ENCODE data around the gene KISS1.

DNA sequence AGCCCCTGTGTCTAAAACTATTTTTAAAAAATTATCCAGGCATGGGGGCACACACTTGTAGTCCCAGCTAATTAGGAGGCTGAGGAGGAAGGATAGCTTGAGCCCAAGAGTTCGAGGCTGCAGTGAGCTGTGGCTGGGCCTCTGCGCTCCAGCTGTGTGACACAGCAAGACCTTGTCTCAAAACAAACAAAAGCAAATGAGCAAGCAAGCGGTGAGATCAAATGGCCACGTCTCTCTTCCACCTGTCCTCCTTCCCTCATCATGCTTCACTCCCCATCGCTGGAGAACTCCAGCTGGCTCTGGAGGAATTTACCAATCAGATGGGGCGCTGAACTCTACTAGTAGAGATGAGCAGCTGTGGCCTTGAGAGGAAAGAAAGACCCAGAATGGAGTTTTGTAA is 16.2 kb downstream of the KISS1 start:
- no peak for TF ChIP-seq TEAD4 (CRISPR knock-in tag; IDR thresholded peaks at IDR 0.05)
- TF ChIP-seq, protein P1, sequence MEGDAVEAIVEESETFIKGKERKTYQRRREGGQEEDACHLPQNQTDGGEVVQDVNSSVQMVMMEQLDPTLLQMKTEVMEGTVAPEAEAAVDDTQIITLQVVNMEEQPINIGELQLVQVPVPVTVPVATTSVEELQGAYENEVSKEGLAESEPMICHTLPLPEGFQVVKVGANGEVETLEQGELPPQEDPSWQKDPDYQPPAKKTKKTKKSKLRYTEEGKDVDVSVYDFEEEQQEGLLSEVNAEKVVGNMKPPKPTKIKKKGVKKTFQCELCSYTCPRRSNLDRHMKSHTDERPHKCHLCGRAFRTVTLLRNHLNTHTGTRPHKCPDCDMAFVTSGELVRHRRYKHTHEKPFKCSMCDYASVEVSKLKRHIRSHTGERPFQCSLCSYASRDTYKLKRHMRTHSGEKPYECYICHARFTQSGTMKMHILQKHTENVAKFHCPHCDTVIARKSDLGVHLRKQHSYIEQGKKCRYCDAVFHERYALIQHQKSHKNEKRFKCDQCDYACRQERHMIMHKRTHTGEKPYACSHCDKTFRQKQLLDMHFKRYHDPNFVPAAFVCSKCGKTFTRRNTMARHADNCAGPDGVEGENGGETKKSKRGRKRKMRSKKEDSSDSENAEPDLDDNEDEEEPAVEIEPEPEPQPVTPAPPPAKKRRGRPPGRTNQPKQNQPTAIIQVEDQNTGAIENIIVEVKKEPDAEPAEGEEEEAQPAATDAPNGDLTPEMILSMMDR (IDR thresholded peaks at IDR 0.05): no peak
- TF ChIP-seq TCF7 (CRISPR knock-in tag; IDR thresholded peaks at IDR 0.05; ENCODE audit: low read depth): no peak
- TF ChIP-seq, protein P2, sequence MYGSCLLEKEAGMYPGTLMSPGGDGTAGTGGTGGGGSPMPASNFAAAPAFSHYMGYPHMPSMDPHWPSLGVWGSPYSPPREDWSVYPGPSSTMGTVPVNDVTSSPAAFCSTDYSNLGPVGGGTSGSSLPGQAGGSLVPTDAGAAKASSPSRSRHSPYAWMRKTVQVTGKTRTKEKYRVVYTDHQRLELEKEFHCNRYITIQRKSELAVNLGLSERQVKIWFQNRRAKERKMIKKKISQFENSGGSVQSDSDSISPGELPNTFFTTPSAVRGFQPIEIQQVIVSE (CRISPR knock-in tag; IDR thresholded peaks at IDR 0.05; ENCODE audit: borderline replicate concordance): no peak
- TF ChIP-seq CBFB (CRISPR knock-in tag; IDR thresholded peaks at IDR 0.05; ENCODE audit: low read depth): no peak
- TF ChIP-seq CREB1 (CRISPR knock-in tag; IDR thresholded peaks at IDR 0.05): no peak
- TF ChIP-seq, protein P3, sequence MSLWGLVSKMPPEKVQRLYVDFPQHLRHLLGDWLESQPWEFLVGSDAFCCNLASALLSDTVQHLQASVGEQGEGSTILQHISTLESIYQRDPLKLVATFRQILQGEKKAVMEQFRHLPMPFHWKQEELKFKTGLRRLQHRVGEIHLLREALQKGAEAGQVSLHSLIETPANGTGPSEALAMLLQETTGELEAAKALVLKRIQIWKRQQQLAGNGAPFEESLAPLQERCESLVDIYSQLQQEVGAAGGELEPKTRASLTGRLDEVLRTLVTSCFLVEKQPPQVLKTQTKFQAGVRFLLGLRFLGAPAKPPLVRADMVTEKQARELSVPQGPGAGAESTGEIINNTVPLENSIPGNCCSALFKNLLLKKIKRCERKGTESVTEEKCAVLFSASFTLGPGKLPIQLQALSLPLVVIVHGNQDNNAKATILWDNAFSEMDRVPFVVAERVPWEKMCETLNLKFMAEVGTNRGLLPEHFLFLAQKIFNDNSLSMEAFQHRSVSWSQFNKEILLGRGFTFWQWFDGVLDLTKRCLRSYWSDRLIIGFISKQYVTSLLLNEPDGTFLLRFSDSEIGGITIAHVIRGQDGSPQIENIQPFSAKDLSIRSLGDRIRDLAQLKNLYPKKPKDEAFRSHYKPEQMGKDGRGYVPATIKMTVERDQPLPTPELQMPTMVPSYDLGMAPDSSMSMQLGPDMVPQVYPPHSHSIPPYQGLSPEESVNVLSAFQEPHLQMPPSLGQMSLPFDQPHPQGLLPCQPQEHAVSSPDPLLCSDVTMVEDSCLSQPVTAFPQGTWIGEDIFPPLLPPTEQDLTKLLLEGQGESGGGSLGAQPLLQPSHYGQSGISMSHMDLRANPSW (CRISPR knock-in tag; conservative IDR thresholded peaks at IDR 0.05; ENCODE audit: low read depth): no peak
- no peak for TF ChIP-seq ESRRA (CRISPR knock-in tag; IDR thresholded peaks at IDR 0.05; ENCODE audit: borderline replicate concordance)
- TF ChIP-seq, protein P4, sequence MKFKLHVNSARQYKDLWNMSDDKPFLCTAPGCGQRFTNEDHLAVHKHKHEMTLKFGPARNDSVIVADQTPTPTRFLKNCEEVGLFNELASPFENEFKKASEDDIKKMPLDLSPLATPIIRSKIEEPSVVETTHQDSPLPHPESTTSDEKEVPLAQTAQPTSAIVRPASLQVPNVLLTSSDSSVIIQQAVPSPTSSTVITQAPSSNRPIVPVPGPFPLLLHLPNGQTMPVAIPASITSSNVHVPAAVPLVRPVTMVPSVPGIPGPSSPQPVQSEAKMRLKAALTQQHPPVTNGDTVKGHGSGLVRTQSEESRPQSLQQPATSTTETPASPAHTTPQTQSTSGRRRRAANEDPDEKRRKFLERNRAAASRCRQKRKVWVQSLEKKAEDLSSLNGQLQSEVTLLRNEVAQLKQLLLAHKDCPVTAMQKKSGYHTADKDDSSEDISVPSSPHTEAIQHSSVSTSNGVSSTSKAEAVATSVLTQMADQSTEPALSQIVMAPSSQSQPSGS (CRISPR knock-in tag; IDR thresholded peaks at IDR 0.05; ENCODE audit: borderline replicate concordance, low read depth): no peak
